DLD1 (cell line): ENCODE measurements around the gene UCN2.

ENCODE experiments used
- in situ Hi-C: cut with HindIII; loops from 2 replicates; pipeline ENCODE4 v1.10.0; 2017; ENCODE audit warnings: low sequenced_read_pairs

UCN2 gene, protein sequence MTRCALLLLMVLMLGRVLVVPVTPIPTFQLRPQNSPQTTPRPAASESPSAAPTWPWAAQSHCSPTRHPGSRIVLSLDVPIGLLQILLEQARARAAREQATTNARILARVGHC

DNA sequence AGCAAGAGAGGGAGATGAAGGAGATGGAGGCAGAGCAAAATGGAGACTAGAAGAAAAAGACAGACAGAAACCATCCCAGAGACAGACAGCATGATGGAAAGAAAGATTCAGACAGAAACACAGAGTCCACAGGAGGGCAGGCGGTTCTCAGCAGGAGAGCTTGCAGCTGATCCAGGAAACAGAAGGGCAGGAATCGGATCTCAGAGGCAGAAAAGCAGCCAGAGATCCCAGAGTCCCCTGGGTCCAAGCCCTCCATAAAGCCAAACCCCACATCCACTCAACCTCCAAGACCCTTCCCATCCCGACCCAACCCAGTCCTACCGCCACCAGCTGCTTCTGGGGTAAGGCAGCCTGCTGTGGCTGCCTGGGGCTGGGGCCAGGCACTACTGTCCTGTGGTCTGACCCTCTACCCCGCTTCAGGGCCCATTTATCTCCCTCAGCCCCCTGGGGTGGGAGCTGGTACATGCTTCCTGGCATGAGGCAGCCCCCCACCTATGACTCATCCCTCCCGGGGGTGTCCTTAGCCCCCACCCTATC, at the start of gene UCN2:
Gene UCN2, minus strand, starts transcription at position 400 of the 537 bp plus-strand sequence. CDS start 657 bp downstream, outside the sequence.
- in situ Hi-C loops = no loop called here

DNA sequence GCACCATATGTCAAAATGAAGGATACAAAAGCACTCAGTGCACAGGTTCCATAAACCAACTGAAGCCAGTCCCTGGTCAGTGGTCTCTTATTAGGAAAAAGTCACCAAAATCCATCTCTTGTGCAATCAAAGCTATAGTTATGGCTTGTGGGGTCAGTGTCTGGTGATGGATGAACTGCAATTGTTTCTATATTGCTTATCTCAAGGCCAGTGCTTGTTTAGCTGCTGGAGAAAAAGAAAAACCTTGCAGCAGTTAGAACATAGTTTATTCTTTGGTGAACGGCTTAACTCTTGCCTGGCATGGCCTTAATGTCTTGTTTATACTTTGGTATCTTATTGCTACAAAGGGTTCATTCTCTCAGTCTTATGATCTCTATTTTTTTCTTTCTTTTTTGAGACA, 48.7 kb upstream of the UCN2 start:
- in situ Hi-C loops = no loop called here

DNA sequence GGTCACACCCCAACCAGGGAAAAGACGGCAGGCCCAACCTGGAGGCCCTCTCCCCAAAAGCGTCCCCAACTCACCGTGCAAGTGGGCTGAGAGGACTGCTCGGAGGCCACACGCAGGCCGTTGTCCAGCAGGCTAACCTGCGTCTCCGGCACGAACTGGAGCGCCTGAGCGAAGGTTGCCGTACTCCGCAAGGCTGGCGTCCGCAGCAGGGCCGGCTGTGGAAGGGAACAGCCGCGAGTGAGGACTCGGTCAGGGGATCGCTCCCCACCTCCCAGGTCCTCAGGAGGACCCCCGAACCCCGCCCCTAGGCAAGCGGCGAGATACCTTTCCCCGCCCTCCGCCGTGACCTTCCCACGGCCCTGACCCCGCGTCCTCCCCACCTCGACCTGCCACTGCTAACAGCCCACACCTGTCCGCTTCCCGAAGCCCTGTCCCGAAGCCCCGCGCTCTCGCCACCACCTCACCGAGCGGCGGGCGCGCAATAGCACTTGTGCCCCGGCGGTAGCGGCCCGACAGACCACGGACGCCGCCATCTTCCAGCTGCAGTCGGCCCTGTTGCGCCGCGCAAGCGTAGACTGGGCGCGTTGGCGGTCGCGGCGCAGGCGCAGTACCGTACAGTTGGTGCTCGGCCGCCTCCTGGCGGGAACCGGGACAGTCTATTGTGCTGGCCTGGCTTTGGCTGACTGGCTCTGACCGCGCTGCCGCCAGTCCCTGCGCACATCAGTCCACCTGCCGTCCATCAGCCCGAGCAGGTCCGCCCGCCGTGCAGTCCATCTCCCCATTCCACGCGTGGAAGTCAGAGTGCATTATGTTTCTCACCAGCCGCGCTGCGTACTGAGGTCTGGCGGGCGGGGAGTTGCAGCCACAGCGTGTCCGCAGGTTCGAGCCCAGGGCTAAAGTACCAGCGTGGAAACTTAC, 45.8 kb upstream of the UCN2 start, which contains the start of gene UQCRC1:
Gene UQCRC1, minus strand, starts transcription at position 559 of the 918 bp plus-strand sequence. Its CDS starts 26 bp downstream, at position 533.
- in situ Hi-C loops = no loop called here

DNA sequence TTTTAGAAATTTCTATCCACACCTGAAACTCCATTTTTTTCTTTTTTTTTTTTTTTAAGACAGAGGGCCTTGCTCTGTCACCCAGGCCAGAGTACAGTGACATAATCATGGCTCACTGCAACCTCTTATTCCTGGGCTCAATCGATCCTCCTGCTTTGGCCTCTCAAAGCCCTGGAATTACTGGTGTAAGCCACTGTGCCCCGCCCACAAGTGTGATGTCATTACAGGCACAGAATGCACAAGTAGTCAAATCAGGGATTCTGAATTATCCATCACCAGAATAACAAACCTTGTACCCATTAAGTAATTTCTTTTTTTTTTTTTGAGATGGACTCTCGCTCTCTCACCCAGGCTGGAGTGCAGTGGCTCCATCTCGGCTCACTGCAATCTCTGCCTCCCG, 43.9 kb upstream of the UCN2 start:
- in situ Hi-C loops = no loop called here

DNA sequence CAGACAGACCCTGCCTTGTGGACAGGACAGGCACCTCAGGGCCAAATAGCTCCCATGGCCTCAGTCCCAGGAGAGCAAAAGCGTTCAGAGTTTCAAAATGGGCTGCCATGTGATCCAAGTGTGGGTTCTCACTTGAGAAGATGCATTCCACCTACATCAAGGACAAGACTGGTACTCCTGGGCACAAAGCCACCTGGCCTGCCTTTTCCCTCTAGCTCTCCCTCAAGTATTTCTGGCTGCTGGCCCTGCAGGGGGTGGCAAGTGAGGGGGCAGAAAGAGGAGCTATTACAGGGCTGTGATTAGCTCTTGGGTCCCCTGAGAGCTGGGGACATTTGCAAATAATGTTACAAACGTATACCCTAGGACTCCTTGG, 38.0 kb upstream of the UCN2 start:
- in situ Hi-C loops = no loop called here

GRCh38 chr3:48600711-48601621, 37.4 kb upstream of the UCN2 start:
- in situ Hi-C loops = no loop called here

GRCh38 chr3:48599509-48600285, 36.1 kb upstream of the UCN2 start:
- in situ Hi-C loops = no loop called here

DNA sequence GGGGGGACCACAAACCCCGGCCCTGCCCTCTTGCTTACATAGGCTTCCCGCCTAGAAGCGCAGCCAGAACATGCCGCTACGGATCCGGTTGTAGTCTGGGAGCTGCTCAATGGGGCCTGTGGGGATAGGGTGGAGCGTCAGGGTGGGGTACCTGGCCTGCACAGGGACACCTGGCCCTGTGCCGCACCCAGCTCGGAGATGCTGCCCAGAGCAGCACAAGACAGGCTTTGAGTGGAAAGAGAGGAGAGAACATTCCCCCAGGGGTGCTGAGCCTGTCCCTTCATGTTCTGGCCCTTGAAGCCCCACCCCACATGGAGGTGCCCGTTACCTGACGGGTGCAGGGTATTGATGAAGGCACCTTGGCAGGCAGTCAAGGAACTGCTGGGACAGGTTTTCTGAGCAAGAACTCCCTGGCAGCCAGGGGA, 35.5 kb upstream of the UCN2 start:
- in situ Hi-C loops = no loop called here

DNA sequence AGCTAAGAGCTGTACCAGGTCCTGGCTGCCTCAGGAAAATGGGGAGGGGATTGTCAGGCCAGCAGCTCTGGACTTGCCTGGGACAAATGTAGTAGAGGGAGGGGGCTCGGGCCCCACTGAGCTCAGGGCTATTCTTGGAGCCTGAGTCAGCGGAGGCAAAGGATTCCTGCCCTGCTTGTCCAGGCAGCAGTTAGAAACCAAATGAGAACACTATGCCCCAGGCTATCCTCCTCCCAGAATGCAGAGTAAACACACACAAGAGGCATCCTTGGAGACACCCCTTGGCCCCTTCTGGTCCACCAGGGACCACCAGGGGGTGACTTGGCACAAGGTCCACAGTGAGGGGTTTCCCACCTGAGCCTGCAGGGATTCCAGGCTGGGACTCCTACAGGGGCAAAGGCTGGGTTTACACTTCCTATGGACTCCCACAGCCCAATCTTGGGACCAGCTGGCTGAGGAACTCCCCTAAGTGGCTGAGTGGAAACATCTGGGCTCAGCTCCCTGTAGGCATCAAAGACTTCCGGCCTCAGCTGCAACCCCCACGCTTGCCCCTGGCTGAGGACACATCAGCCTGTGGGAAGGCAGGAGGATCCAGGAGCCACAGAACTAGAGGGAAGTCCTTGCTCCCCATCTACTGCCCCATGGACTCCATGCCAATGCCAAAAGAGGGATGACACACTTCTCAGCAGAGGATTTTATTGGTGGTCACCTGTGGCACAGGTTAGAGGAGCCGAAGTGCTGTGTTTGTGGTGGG, 34.9 kb upstream of the UCN2 start:
- in situ Hi-C loops = no loop called here

GRCh38 chr3:48597408-48597800, 33.8 kb upstream of the UCN2 start:
- in situ Hi-C loops = no loop called here

DNA sequence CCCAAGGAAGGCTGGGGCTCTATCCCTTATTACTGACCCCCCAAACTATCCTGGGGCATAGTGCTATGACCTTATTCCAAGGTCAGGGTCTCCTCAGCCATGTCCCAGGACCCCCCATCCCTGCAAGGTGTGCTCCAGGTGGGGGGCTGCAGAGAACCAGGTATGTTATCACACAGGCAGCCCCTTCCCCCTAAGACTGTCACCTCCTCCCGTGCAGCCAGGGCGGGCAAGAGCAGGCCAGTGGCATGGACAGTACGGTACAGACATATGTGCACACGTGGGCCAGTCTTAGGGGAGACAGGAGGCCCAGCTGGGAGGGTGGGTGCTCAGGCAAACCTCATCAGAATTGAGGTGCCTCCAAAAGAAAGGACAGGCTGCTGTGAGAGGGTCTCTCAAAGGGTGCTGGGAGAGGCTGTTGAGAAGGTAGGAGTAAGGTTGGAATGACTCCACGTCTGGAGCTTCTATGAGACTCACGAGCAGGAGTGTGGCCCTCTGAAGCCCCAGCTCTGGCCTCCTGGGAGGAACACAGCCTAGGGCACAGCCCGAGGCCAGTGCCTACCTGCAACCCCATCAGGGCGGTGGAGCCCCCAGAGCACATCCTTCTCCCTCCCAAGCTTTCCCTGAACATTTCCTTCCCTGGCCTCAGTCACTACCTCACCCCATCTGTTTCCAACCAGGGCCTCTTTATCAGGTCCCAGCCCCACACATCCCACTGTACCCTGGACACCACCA, 33.3 kb upstream of the UCN2 start:
- in situ Hi-C loops = no loop called here

DNA sequence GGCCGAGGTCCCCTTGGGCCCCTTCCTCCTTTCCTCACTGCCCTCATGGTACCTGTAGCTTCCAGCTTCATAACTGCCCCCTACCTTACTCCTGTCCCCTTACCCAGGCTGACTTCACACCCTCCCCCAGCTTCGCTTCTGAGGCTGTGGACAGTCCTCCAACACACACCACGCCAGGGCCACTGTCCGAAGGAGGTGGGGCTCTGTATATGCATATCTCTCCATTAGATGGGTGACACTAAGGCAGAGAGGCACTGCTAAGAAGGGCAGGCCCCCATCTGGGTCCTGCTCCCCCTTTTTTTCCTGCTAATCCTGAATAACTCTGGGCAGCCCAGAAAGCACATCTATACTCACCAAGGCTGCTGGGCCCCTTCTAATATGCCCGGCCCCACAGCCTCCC, 32.6 kb upstream of the UCN2 start:
- in situ Hi-C loops = no loop called here

DNA sequence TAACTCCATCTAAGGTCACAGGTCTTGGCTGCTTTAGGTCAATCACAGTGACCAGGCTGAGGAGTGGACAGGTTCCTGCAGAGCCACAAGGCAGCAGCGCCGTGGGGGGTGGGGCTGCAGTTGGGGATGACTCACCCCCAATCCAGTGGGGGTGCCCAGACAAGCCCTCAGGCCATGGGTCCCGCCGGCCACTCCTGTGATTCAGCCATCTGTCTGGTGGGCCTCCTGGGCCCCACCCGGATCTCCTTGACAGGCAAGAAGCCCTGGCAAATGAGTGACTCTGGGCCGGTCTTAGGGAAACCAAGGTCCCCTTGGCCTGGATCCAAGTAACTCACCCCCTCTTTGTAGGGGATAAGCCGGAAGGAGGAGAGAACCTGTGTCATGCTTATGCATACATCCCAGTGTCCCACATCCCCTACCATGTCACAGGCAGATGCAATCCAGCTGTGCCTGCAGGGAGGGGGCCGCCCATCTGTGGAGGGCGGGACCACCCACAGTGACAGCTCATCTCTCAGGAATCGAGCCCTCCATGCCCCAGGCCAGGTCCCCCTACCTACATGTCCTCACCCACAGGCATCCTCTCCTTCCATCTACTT, 32.0 kb upstream of the UCN2 start:
- in situ Hi-C loops = no loop called here

- in situ Hi-C loops = no loop called here
Observed at GRCh38 chr3:48595075-48595525, 31.5 kb upstream of the UCN2 start, which contains the start of gene COL7A1. TSS of gene COL7A1 (minus strand) at chr3:48595329. CDS start at chr3:48595159, 170 bp downstream.

GRCh38 chr3:48594417-48595049, 31.0 kb upstream of the UCN2 start:
- in situ Hi-C loops = no loop called here

- in situ Hi-C loops = no loop called here
Observed at GRCh38 chr3:48593337-48593736, 29.8 kb upstream of the UCN2 start.

DNA sequence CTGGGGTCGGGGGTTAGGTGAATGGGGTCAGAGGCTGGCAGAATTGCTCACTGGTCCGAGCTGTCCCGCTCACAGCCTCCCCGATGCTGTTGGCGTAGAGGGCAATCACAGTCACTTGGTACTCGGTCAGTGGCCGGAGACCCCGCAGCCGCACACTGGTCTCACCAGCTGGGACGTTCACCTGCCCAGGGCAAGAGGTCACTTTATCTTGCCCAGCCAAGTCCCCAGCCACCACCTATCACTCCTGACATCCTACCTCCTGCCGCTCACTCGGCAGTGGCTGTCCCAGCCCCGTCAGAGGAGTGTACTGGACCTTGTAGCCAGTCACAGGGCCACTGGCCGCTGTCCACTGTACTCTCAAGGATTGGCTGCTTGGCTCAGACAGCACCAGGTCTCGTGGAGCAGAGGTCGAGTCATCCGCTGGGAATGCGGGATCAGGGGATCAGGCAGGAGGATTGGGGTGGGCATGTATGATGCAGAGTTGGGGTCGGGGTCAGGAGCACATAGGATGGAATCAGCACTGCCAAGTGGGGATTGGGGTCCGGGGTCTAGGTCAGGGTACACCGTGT, 29.0 kb upstream of the UCN2 start:
- in situ Hi-C loops = no loop called here
